ENCODE results near the gene GPR65.

DNA sequence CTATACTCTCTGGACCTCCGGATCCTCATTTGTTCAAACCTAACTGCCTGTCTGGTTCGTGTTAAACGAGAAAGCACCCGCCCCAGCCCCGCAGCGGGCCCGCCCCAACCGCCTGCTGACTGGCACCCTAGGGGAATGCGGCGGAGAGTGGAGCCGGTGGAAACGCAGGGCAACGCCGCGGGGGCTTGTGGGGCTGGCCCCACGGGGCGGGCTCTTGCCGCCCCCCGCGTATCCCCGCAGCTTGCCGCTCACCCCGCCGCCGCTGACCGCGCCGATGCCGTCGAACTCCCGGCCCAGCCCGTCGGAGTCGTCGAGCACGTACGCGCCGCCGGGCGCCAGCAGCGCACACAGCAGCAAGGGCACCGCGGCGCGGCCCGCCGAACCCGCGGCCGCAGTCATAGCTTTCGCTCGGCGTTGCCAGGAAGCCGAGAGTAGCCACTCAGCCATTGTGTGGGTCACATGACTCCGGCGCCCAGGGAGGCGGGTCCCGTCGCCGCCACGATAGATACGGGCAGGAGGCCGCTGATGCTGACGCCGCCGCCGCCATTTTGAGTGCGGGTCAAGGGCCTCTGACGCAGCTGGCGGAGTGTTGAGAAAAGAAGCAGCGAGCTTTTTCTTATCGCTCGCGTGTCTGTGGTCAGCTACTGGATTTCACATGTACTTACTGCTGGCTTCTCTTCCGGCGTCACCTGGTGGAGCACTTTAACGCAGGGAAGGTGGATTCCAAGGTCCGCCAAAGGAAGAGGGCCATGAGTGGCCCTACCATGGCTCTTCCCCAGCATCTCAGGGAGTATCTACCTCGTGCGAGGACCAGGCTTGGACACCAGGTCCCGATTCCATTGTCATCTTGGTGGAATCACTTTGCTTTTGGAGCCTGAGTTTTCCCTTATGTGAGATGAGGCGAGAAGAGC is 12.0 kb upstream of the GPR65 start, which contains the start of gene GALC:
- TF ChIP-seq POLR2A (IDR thresholded peaks at IDR 0.05; ENCODE audit: low read length) (peak; percentile 87), GATA1 (IDR thresholded peaks at IDR 0.05; ENCODE audit: low read depth, low read length) (peak; percentile 31)

Data from erythroblast (primary cell).